ENCODE measurements around the gene NFKB1. TPM values are rescaled to one million over a fixed set of nuclear protein-coding genes. Genes with fewer than 3 reads are reported as not detected.
A peak's percentile ranks its signal among the peaks of the same experiment; 100 is the strongest.

The NFKB1 gene
- total and polyA plus RNA-seq, 2 donors (not counting 1 experiment from before 2014, with no cell fraction given): 32.0 to 88.1 TPM

DNA sequence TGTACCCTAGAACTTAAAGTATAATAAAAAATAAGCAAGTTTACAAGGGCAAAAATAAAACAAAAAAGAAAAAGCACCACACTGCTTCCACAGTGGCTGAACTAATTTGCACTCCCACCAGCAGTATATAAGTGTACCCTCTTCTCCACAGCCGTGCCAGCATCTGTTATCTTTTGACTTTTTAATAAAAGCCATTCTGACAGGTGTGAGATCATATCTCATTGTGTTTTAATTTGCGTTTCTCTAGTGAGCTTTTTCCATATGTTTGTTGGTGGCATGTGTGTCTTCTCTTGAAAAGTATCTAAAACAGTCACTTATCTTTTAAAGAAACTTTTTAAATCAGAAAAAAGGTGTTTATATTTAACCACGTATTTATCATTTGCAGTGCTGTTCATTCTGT, 71.3 kb downstream of the NFKB1 start:
- Mint-ChIP-seq H3K27ac (no peak overlapping the region), H3K4me3 (no peak overlapping the region), H3K27me3 (no peaks in the 10 kb centered on the region), H3K4me1 (peaks cover 16% of the 10 kb centered on the region), H3K9me3 (ENCODE audit: insufficient read depth) (no peaks in the 10 kb centered on the region)
- Histone ChIP-seq H3K36me3 (replicated peaks in 1 of 2; ENCODE audit: control extremely low read depth in 1 of 2, control insufficient read depth in 1 of 2, extremely low read depth in 1 of 2, insufficient read depth in 2 of 2, low read length in 1 of 2) (peaks cover 9 to 31% of the 10 kb centered on the region in 2 experiments), H3K9me3 (ENCODE audit: control extremely low read depth in 1 of 3, control insufficient read depth in 2 of 3, insufficient read depth in 1 of 3, low read length in 2 of 3) (peaks cover 0 to 3% (median 0%) of the 10 kb centered on the region in 3 donors), H3K27ac (ENCODE audit: low read length in 2 of 2) (no peak overlapping the region), H3K4me1 (ENCODE audit: control insufficient read depth in 2 of 2, insufficient read depth in 2 of 2, low read length in 2 of 2) (no peaks in the 10 kb centered on the region), H3K4me2 (replicated peaks; ENCODE audit: low read depth, low read length, poor library complexity, severe bottlenecking) (no peak overlapping the region), H2AFZ (ENCODE audit: insufficient read depth, low read depth, low read length, poor library complexity, severe bottlenecking) (no peak overlapping the region), H3K9ac (ENCODE audit: low read length) (no peak overlapping the region), H3K79me2 (ENCODE audit: control insufficient read depth, insufficient read depth, low read length) (peaks cover 15% of the 10 kb centered on the region), H3K27me3 (replicated peaks in 1 of 4; ENCODE audit: control extremely low read depth in 1 of 4, control insufficient read depth in 3 of 4, insufficient read depth in 4 of 4, low read length in 3 of 4) (no peaks in the 10 kb centered on the region), H4K20me1 (ENCODE audit: control insufficient read depth, insufficient read depth, low read length, poor library complexity, severe bottlenecking) (peaks cover 19% of the 10 kb centered on the region), H3K4me3 (ENCODE audit: control extremely low read depth in 1 of 5, extremely low read depth in 1 of 5, insufficient read depth in 1 of 5, low read depth in 2 of 5, low read length in 4 of 5) (no peak overlapping the region)
- intact Hi-C loops (cut with micrococcal nuclease): no loop called here
- DNase-seq: no peak
- ChIA-PET CTCF (no interaction called here), POLR2A (no interaction called here)
- no peak for ATAC-seq (ENCODE audit: low read depth)
- WGBS (ENCODE audit: insufficient coverage): no CpG with 5 or more reads among the region's 3 CpGs
- no peak for TF ChIP-seq EZH2 (IDR thresholded peaks at IDR 0.05; ENCODE audit: borderline replicate concordance, insufficient read depth, low read depth, low read length, poor library complexity, severe bottlenecking)
- TF ChIP-seq, protein P1, sequence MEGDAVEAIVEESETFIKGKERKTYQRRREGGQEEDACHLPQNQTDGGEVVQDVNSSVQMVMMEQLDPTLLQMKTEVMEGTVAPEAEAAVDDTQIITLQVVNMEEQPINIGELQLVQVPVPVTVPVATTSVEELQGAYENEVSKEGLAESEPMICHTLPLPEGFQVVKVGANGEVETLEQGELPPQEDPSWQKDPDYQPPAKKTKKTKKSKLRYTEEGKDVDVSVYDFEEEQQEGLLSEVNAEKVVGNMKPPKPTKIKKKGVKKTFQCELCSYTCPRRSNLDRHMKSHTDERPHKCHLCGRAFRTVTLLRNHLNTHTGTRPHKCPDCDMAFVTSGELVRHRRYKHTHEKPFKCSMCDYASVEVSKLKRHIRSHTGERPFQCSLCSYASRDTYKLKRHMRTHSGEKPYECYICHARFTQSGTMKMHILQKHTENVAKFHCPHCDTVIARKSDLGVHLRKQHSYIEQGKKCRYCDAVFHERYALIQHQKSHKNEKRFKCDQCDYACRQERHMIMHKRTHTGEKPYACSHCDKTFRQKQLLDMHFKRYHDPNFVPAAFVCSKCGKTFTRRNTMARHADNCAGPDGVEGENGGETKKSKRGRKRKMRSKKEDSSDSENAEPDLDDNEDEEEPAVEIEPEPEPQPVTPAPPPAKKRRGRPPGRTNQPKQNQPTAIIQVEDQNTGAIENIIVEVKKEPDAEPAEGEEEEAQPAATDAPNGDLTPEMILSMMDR (IDR thresholded peaks at IDR 0.05): no peak

DNA sequence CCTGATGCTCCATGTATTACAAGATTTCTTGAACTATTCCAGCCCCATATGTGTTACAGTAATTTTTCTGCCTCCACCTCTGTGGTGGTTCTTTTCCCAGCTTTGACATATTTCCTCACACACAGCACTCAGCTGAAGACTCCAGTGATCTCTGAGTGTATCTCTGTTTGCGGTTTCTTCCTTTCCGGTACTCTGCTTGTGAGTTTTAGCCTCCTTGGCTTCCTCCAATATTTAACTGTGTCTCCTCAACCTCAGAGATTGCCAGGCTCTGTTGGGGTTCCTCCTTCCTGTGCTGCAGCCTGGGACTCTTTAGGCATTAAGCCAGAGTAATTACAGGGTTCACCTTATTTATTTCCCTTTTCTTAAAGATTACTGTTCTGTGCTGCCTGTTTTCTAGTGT, 73.2 kb downstream of the NFKB1 start:
- 70% methylated on average over 2 of the region's 2 CpGs for WGBS (ENCODE audit: insufficient coverage)
- H3K9me3 Mint-ChIP-seq (ENCODE audit: insufficient read depth): no peaks in the 10 kb centered on the region
- peaks cover 19% of the 10 kb centered on the region for H4K20me1 ChIP-seq (ENCODE audit: control insufficient read depth, insufficient read depth, low read length, poor library complexity, severe bottlenecking)
- peaks cover 15% of the 10 kb centered on the region for H3K79me2 ChIP-seq (ENCODE audit: control insufficient read depth, insufficient read depth, low read length)
- no peaks in the 10 kb centered on the region for H3K27me3 ChIP-seq (replicated peaks in 1 of 4; ENCODE audit: control extremely low read depth in 1 of 4, control insufficient read depth in 3 of 4, insufficient read depth in 4 of 4, low read length in 3 of 4)
- CTCF ChIA-PET: no interaction called here
- peaks cover 25% of the 10 kb centered on the region for H3K4me1 Mint-ChIP-seq
- peaks cover 8 to 41% of the 10 kb centered on the region in 2 experiments for H3K36me3 ChIP-seq (replicated peaks in 1 of 2; ENCODE audit: control extremely low read depth in 1 of 2, control insufficient read depth in 1 of 2, extremely low read depth in 1 of 2, insufficient read depth in 2 of 2, low read length in 1 of 2)
- H3K27me3 Mint-ChIP-seq: no peaks in the 10 kb centered on the region
- peaks cover 0 to 3% (median 0%) of the 10 kb centered on the region in 3 donors for H3K9me3 ChIP-seq (ENCODE audit: control extremely low read depth in 1 of 3, control insufficient read depth in 2 of 3, insufficient read depth in 1 of 3, low read length in 2 of 3)
- no peak overlapping the region for H3K4me2 ChIP-seq (replicated peaks; ENCODE audit: low read depth, low read length, poor library complexity, severe bottlenecking)
- no peak overlapping the region for H3K4me3 Mint-ChIP-seq
- TF ChIP-seq, protein P1 (IDR thresholded peaks at IDR 0.05): no peak
- TF ChIP-seq EZH2 (IDR thresholded peaks at IDR 0.05; ENCODE audit: borderline replicate concordance, insufficient read depth, low read depth, low read length, poor library complexity, severe bottlenecking): no peak
- no peak overlapping the region for H2AFZ ChIP-seq (ENCODE audit: insufficient read depth, low read depth, low read length, poor library complexity, severe bottlenecking)
- no peak overlapping the region for H3K4me3 ChIP-seq (ENCODE audit: control extremely low read depth in 1 of 5, extremely low read depth in 1 of 5, insufficient read depth in 1 of 5, low read depth in 2 of 5, low read length in 4 of 5)
- intact Hi-C loops (cut with micrococcal nuclease): no loop called here
- H3K4me1 ChIP-seq (ENCODE audit: control insufficient read depth in 2 of 2, insufficient read depth in 2 of 2, low read length in 2 of 2): no peaks in the 10 kb centered on the region
- no peak for DNase-seq
- H3K9ac ChIP-seq (ENCODE audit: low read length): no peak overlapping the region
- H3K27ac Mint-ChIP-seq: no peak overlapping the region
- no peak for ATAC-seq (ENCODE audit: low read depth)
- peak overlapping the region in 1 of 2 donors; percentile 14 for H3K27ac ChIP-seq (ENCODE audit: low read length in 2 of 2)
- POLR2A ChIA-PET: no interaction called here

Measured in B cell (primary cell).